Measurements from ENCODE around the gene MEIS2.

DNA sequence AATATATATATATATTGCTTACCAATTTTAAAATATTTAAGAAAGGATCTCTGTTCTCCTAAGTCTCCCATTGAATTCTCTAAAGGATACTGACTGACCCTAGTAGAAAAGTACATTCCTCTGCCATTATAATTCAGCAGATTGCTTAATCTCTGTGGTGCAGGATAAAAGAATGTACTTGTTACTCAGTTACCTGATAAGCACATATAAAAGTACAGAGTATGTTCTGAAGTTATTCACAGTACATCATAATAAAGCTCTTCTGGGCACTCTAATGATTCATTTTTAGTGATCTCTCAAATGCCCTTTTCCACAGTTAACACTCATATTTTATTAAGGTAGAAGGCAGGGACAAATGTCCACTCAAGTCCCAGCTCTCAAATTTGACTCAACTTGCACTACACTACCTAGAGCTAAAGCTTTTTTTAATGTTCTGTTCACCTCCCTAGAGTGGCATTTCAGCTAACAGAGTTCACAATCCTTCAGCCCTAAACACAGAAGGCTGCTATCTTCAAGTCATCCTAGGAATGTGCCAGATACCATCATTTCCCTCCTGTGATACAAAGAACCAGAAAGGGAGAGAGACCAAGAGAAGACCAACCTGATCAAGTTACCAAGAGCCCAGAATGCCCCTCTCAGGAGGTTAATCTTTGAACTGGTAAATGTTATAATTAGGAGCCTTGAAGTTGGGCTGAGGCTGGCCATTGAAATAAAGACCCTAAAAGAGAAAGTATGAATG lies 53.3 kb downstream of the MEIS2 start:
- TF ChIP-seq, protein P1, sequence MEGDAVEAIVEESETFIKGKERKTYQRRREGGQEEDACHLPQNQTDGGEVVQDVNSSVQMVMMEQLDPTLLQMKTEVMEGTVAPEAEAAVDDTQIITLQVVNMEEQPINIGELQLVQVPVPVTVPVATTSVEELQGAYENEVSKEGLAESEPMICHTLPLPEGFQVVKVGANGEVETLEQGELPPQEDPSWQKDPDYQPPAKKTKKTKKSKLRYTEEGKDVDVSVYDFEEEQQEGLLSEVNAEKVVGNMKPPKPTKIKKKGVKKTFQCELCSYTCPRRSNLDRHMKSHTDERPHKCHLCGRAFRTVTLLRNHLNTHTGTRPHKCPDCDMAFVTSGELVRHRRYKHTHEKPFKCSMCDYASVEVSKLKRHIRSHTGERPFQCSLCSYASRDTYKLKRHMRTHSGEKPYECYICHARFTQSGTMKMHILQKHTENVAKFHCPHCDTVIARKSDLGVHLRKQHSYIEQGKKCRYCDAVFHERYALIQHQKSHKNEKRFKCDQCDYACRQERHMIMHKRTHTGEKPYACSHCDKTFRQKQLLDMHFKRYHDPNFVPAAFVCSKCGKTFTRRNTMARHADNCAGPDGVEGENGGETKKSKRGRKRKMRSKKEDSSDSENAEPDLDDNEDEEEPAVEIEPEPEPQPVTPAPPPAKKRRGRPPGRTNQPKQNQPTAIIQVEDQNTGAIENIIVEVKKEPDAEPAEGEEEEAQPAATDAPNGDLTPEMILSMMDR (conservative IDR thresholded peaks at IDR 0.05 in 1 of 2, IDR thresholded peaks at IDR 0.05 in 1 of 2; ENCODE audit: extremely low read depth in 1 of 2, insufficient read depth in 1 of 2, low read depth in 1 of 2, low read length in 2 of 2): no peak
- no peak for TF ChIP-seq EZH2 (IDR thresholded peaks at IDR 0.05; ENCODE audit: borderline replicate concordance, low read length)
